HG03439 (cell line): Measurements from ENCODE around the gene ACMSD.
"Not testable (repeated sequence)": the region's sequence is repeated elsewhere in the genome, so short reads cannot be mapped to it uniquely, and the experiment has no call there.

Source experiments
- ATAC-seq: cut with Tn5 transposase; IDR thresholded peaks from one replicate; pipeline ENCODE4 v1.9.1; 2021; ENCODE audit warnings: mild to moderate bottlenecking, moderate library complexity; ENCODE audit not compliant: unreplicated experiment

Gene ACMSD

DNA sequence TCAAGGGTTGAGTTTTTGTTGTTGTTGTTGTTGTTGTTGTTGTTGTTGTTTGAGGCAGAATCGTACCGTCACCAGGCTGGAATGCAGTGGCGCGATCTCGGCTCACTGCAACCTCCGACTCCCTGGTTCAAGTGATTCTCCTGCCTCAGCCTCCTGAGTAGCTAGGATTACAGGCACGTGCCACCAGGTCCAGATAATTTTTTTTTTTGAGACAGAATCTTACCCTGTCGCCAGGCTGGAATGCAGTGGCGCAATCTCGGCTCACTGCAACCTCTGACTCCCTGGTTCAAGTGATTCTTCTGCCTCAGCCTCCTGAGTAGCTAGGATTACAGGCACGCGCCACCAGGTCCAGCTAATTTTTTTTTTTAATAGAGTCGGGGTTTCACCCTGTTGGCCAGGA, 65.3 kb downstream of the ACMSD start:
- not testable (repeated sequence) for ATAC-seq

- no peak for ATAC-seq
Measured at GRCh38 chr2:134905168-134905567, 66.8 kb downstream of the ACMSD start.

- no peak for ATAC-seq
Measured at GRCh38 chr2:134906726-134907125, 68.3 kb downstream of the ACMSD start.

DNA sequence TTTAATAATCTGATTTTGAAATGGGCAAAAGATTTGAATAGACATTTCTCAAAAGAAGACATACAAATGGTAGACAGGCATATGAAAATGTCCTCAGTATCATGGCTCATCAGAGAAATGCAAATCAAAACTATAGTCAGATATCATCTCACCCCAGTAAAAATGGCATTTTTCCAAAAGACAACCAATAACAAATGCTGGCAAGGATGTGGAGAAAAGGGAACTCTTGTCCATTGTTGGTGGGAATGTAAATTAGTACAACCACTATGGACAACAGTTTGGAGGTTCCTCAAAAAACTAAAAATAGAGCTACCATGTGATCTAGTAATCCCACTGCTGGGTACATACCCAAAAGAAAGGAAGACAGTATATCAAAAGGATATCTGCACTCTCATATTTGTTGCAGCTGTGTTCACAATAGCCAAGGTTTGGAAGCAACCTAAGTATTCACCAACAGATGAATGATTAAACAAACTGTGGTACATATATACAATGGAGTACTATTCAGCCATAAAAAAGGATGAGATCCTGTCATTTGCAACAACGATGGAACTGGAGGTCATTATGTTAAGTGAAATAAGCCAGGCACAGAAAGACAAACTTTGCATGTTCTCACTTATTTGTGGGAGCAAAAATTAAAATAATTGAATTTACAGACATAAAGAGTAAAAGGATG, 69.2 kb downstream of the ACMSD start:
- not testable (repeated sequence) for ATAC-seq

DNA sequence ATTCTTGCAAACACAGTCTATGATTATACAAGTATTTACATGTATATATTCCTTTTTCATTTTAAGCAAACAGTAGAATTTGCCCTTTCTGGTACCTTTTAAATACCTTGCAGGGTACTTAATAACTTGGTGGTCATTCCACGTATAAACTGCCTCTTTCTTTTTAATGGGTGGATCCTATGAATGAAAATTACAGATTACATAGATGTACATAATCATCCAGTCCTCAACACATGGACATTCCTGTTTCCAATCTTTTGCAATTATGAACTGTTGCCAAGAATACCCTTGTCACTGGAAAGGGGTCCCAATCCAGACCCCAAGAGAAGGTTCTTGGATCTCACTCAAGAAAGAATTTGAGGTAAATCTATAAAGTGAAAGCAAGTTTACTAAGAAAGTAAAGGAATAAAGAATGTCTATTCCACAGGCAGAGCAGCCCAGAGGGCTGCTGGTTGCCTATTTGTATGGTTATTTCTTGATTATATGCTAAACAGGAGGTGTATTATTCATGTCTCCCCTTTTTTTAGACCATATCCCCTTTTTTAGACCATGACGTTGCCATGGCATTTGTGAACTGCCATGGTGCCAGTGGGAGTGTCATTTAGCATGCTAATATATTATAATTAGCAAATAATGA, 72.5 kb downstream of the ACMSD start:
- ATAC-seq, result no peak

GRCh38 chr2:134911400-134911785, 73.0 kb downstream of the ACMSD start:
- ATAC-seq, result no peak

GRCh38 chr2:134912361-134912760, 73.9 kb downstream of the ACMSD start:
- no peak for ATAC-seq

DNA sequence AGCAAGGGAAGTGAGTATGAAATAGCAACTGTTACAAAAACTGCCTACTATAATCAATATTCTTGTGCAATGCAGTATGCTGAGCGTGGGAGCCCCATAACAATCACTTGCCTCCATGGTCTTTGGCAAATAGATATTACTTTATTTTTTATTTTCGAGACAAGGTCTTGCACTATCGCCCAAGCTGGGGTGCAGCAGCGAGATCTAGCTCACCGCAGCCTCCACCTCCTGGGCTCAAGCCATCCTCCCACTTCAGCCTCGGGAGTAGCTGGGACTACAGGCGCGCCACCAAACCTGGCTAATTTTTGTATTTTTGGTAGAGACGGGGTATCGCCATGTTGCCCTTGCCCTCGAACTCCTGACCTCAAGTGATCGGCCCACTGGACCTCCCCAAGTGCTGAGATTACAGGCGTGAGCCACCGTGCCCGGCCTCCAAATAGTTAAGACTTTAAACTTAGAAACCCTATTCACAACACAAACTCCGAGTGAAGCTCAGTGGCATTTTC, 79.0 kb downstream of the ACMSD start:
- ATAC-seq, result no peak

GRCh38 chr2:134917888-134918525, 79.6 kb downstream of the ACMSD start:
- ATAC-seq, result peak; percentile 73

- ATAC-seq, result peak; percentile 88
Measured at GRCh38 chr2:134918526-134919340, 80.3 kb downstream of the ACMSD start, which contains the start of gene CCNT2. CCNT2 (plus strand) TSS chr2:134918822; CDS start chr2:134918855, 33 bp downstream.

GRCh38 chr2:134919341-134920210, 81.2 kb downstream of the ACMSD start:
- ATAC-seq, result peak; percentile 1

DNA sequence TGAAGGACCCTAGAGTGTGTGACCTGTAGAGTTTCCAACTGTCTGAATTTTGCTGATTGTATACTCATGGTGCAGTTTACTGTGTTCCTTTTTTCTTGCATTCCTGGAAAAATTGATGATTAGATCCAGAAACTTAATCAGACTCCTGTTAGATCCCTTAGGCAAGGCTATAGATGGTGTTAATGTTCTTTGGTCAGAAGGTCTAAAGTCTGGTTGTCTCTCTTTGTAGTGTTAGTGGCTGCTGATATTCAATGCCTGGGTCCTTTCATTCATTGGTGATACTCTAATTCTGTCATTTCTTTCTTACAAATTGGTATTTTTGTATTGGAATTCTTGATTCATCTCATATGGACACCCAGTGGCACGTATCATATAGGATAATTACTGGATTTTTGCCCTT, 86.5 kb downstream of the ACMSD start:
- no peak for ATAC-seq

DNA sequence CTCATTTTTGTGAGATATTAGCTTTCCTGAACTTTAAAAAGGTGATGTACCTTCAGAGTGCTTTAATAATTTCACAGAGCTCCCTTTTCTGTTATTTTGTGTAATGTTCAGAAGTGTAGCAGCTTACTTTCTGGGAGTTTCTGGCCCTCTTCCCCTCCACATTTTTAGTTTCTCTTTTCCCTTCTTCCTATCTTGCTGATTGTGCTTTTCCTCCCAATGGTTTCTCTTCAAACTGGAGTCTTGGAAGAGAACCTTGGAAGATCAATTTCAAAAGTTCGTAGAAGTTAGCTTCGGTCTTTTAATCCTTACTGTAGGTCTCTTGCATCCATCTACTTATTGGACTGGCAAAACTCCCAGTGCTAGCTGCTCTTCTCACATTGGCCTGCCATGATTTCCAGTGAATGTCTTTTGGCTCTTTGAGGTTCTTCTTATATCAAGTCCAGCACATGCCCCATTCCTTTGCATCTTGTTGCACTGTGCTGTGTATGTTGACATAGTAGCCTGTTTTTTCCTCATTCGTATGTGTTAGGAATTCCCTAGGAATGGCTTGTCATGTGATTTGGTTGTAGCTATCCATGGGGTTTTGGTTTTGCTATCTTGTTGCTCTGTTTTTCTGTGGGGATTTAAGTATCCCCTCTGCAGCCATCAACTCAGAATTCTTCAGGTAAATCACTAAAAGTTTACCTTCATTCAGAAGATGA, 88.0 kb downstream of the ACMSD start:
- ATAC-seq, result no peak

- ATAC-seq, result no peak
Measured at GRCh38 chr2:134927195-134927594, 88.8 kb downstream of the ACMSD start.

- no peak for ATAC-seq
Measured at GRCh38 chr2:134932864-134933526, 94.6 kb downstream of the ACMSD start.

DNA sequence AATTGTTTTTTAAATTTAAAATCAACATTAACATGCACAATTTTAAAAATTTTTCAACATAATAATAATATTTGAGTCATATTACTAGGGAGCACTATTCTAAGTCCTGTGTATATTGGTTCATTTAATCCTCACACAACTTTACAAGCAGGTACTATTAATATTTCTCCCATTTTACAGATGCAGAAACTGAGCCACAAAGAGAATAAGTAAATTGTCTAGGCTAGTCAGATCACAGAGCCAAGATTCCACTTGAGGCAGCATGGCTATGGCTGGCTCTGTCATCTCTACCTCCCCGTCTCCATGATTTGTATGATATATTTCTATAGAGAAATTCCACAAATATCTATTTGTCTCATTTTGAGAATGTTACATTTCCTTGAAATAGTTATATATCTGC, 95.3 kb downstream of the ACMSD start:
- no peak for ATAC-seq

- ATAC-seq, result no peak
Measured at GRCh38 chr2:134934150-134934549, 95.7 kb downstream of the ACMSD start.

DNA sequence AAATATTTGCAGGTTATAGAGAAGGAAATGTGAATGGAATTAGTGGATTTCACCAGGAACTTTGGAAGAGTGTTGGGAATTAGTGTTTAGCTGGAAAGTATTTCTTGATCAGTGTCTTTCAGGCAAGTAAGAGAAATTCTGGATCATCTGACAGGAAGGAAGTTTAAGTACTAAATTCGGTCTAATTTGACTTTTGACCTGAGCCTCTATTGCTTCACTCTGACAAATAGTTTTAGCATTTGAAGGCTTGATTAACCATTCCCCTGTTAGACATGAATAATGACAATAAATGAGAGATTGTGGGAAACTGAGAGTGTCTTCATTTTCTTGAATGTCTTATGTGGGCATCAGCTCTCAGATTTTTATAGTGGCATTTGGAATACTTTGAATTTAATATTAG, 96.2 kb downstream of the ACMSD start:
- ATAC-seq, result no peak

DNA sequence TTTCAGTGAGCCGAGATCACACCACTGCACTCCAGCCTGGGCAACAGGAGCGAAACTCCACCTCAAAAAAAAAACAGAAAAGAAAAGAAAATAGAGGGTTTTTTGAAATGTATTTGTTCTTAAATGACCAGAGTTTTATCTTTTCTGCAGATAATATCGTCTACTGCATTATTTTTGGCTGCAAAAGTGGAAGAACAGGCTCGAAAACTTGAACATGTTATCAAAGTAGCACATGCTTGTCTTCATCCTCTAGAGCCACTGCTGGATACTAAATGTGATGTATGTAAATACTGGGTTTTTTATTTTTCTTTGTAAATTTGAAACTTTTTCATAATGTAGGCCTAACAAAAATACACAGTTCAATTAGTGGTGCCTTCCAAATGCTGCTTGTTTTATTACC, 98.3 kb downstream of the ACMSD start:
- ATAC-seq, result no peak
